ENCODE results near the gene GDF11.

GDF11 gene

GRCh38 chr12:55777856-55778255 lies 34.9 kb downstream of the GDF11 start:
- Histone ChIP-seq H3K4me3 (ENCODE audit: low read depth, low read length) (no peak overlapping the region), H3K36me3 (ENCODE audit: control insufficient read depth, insufficient read depth, low read length) (peaks cover 70% of the 10 kb centered on the region), H3K9me3 (ENCODE audit: control insufficient read depth, insufficient read depth, low read length) (no peaks in the 10 kb centered on the region)

DNA sequence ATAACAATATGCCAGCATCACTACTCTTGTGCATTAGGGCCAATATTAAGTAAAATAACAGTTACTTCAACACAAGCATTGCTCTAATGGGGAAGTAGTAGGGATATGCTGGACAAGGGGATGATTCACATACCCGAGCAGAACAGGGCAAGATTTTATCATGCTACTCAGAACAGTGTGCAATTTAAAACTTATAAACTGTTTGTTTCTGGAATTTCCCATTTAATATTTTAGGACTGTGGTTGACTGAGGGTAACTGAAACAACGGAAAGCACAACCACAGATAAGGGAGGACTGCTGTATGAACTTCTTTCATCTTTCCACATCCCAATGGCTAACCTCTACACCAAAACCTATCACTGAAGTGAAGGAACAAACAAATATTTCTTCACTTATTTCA lies 37.8 kb downstream of the GDF11 start:
- no peak overlapping the region for H3K4me3 ChIP-seq (ENCODE audit: low read depth, low read length)
- no peaks in the 10 kb centered on the region for H3K4me1 ChIP-seq (ENCODE audit: control insufficient read depth, insufficient read depth, low read length)
- no peak overlapping the region for H3K27ac ChIP-seq (ENCODE audit: low read depth, low read length)
- H3K9me3 ChIP-seq (ENCODE audit: control insufficient read depth, insufficient read depth, low read length), result no peaks in the 10 kb centered on the region
- H3K27me3 ChIP-seq (ENCODE audit: control insufficient read depth, insufficient read depth, low read length), result no peaks in the 10 kb centered on the region
- no peak overlapping the region for H3K9ac ChIP-seq (ENCODE audit: low read depth, low read length)
- H3K36me3 ChIP-seq (ENCODE audit: control insufficient read depth, insufficient read depth, low read length), result peaks cover 92% of the 10 kb centered on the region

More at GRCh38 chr12:55777856-55778255, 34.9 kb downstream of the GDF11 start:
- Histone ChIP-seq H3K9ac (ENCODE audit: low read depth, low read length) (no peak overlapping the region), H3K27ac (ENCODE audit: low read depth, low read length) (no peak overlapping the region), H3K4me1 (ENCODE audit: control insufficient read depth, insufficient read depth, low read length) (no peaks in the 10 kb centered on the region), H3K27me3 (ENCODE audit: control insufficient read depth, insufficient read depth, low read length) (no peaks in the 10 kb centered on the region)

GRCh38 chr12:55788546-55788945 lies 45.6 kb downstream of the GDF11 start:
- H3K9ac ChIP-seq (ENCODE audit: low read depth, low read length), result no peak overlapping the region
- no peaks in the 10 kb centered on the region for H3K4me1 ChIP-seq (ENCODE audit: control insufficient read depth, insufficient read depth, low read length)
- no peak overlapping the region for H3K27ac ChIP-seq (ENCODE audit: low read depth, low read length)
- no peak overlapping the region for H3K4me3 ChIP-seq (ENCODE audit: low read depth, low read length)
- H3K9me3 ChIP-seq (ENCODE audit: control insufficient read depth, insufficient read depth, low read length), result no peaks in the 10 kb centered on the region
- no peaks in the 10 kb centered on the region for H3K27me3 ChIP-seq (ENCODE audit: control insufficient read depth, insufficient read depth, low read length)
- H3K36me3 ChIP-seq (ENCODE audit: control insufficient read depth, insufficient read depth, low read length), result peaks cover 92% of the 10 kb centered on the region

- Histone ChIP-seq H3K27me3 (ENCODE audit: control insufficient read depth, insufficient read depth, low read length) (no peaks in the 10 kb centered on the region), H3K9ac (ENCODE audit: low read depth, low read length) (no peak overlapping the region), H3K27ac (ENCODE audit: low read depth, low read length) (no peak overlapping the region), H3K4me1 (ENCODE audit: control insufficient read depth, insufficient read depth, low read length) (no peaks in the 10 kb centered on the region), H3K36me3 (ENCODE audit: control insufficient read depth, insufficient read depth, low read length) (peaks cover 92% of the 10 kb centered on the region), H3K4me3 (ENCODE audit: low read depth, low read length) (no peak overlapping the region), H3K9me3 (ENCODE audit: control insufficient read depth, insufficient read depth, low read length) (no peaks in the 10 kb centered on the region)
Measured at GRCh38 chr12:55789171-55789570, 46.2 kb downstream of the GDF11 start.

GRCh38 chr12:55789893-55790292 lies 47.0 kb downstream of the GDF11 start:
- Histone ChIP-seq H3K36me3 (ENCODE audit: control insufficient read depth, insufficient read depth, low read length) (peaks cover 92% of the 10 kb centered on the region), H3K4me1 (ENCODE audit: control insufficient read depth, insufficient read depth, low read length) (no peaks in the 10 kb centered on the region), H3K9ac (ENCODE audit: low read depth, low read length) (no peak overlapping the region), H3K9me3 (ENCODE audit: control insufficient read depth, insufficient read depth, low read length) (no peaks in the 10 kb centered on the region), H3K27me3 (ENCODE audit: control insufficient read depth, insufficient read depth, low read length) (no peaks in the 10 kb centered on the region), H3K27ac (ENCODE audit: low read depth, low read length) (no peak overlapping the region), H3K4me3 (ENCODE audit: low read depth, low read length) (no peak overlapping the region)

DNA sequence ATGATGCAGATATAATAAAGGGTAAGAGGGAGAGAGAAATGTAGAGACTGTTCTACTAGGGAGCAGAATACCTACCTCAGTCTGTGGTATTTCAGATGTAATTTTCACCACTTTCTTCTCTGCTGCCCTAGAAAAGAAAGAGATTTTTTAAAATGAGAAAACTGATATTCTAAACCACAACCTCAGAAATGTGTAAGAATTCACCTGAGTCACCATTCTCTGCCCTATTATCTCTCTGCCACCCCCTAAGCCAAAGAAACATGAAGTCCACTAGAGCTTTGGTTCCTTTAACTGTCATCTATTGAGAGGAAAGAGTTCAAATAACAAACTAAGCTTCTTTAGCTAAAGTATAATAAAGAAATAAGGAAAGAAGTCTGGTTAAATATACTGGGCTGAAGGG lies 53.0 kb downstream of the GDF11 start:
- no peak overlapping the region for H3K9ac ChIP-seq (ENCODE audit: low read depth, low read length)
- H3K4me1 ChIP-seq (ENCODE audit: control insufficient read depth, insufficient read depth, low read length), result no peaks in the 10 kb centered on the region
- no peak overlapping the region for H3K27ac ChIP-seq (ENCODE audit: low read depth, low read length)
- H3K27me3 ChIP-seq (ENCODE audit: control insufficient read depth, insufficient read depth, low read length), result no peaks in the 10 kb centered on the region
- peaks cover 90% of the 10 kb centered on the region for H3K36me3 ChIP-seq (ENCODE audit: control insufficient read depth, insufficient read depth, low read length)
- no peaks in the 10 kb centered on the region for H3K9me3 ChIP-seq (ENCODE audit: control insufficient read depth, insufficient read depth, low read length)
- no peak overlapping the region for H3K4me3 ChIP-seq (ENCODE audit: low read depth, low read length)

DNA sequence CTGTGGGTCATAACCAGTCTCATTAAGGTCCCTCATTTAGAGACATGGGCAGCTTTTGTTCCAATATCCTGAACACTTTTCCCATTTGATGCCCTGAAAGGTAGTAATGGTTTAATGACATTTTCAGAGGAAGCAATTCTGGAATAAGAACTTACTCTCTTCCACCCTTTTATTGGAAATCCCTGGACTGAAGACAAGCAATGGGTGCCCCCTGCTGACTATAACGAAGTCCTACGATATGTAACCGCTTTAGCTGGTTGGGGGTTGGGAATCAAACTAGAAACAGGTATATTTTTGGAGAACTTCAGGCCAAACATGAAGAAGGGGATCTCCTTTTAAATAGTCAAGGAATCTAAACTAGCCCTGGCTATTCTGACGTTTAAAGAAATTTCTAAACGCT lies 54.1 kb downstream of the GDF11 start:
- no peaks in the 10 kb centered on the region for H3K9me3 ChIP-seq (ENCODE audit: control insufficient read depth, insufficient read depth, low read length)
- no peak overlapping the region for H3K27ac ChIP-seq (ENCODE audit: low read depth, low read length)
- H3K9ac ChIP-seq (ENCODE audit: low read depth, low read length), result no peak overlapping the region
- peaks cover 90% of the 10 kb centered on the region for H3K36me3 ChIP-seq (ENCODE audit: control insufficient read depth, insufficient read depth, low read length)
- H3K4me1 ChIP-seq (ENCODE audit: control insufficient read depth, insufficient read depth, low read length), result no peaks in the 10 kb centered on the region
- no peak overlapping the region for H3K4me3 ChIP-seq (ENCODE audit: low read depth, low read length)
- H3K27me3 ChIP-seq (ENCODE audit: control insufficient read depth, insufficient read depth, low read length), result no peaks in the 10 kb centered on the region

GRCh38 chr12:55797550-55797949 lies 54.6 kb downstream of the GDF11 start:
- no peak overlapping the region for H3K4me3 ChIP-seq (ENCODE audit: low read depth, low read length)
- H3K9me3 ChIP-seq (ENCODE audit: control insufficient read depth, insufficient read depth, low read length), result no peaks in the 10 kb centered on the region
- H3K9ac ChIP-seq (ENCODE audit: low read depth, low read length), result no peak overlapping the region

More at GRCh38 chr12:55797550-55797949, 54.6 kb downstream of the GDF11 start:
- Histone ChIP-seq H3K27ac (ENCODE audit: low read depth, low read length) (no peak overlapping the region), H3K4me1 (ENCODE audit: control insufficient read depth, insufficient read depth, low read length) (no peaks in the 10 kb centered on the region), H3K36me3 (ENCODE audit: control insufficient read depth, insufficient read depth, low read length) (peaks cover 91% of the 10 kb centered on the region), H3K27me3 (ENCODE audit: control insufficient read depth, insufficient read depth, low read length) (no peaks in the 10 kb centered on the region)

All from HUES48 (cell line).